Stimulated activated CD8-positive, alpha-beta memory T cell treated with anti-CD3 and anti-CD28 coated beads, Interleukin-7, amount 100 ng/mL, for 24 hours (primary cell): ENCODE data around the gene ERG.

Experiments used
- DNase-seq: peaks from one replicate; pipeline ENCODE4 v3.0.0-alpha.2; 2020; ENCODE audit warnings: low read depth

ERG gene

GRCh38 chr21:38433471-38433870, 64.8 kb downstream of the ERG start:
- DNase-seq = no peak

GRCh38 chr21:38430401-38430984, 67.8 kb downstream of the ERG start:
- DNase-seq = no peak

GRCh38 chr21:38429011-38429410, 69.3 kb downstream of the ERG start:
- no peak for DNase-seq

GRCh38 chr21:38428211-38428610, 70.1 kb downstream of the ERG start:
- no peak for DNase-seq

- DNase-seq = no peak
Observed at GRCh38 chr21:38424305-38425019, 73.8 kb downstream of the ERG start.

- no peak for DNase-seq
Observed at GRCh38 chr21:38422082-38422481, 76.2 kb downstream of the ERG start.

- no peak for DNase-seq
Observed at GRCh38 chr21:38420140-38420539, 78.1 kb downstream of the ERG start.

GRCh38 chr21:38417726-38418125, 80.6 kb downstream of the ERG start:
- DNase-seq = no peak

- no peak for DNase-seq
Observed at GRCh38 chr21:38416791-38417190, 81.5 kb downstream of the ERG start.

- DNase-seq = no peak
Observed at GRCh38 chr21:38413958-38414548, 84.2 kb downstream of the ERG start.

GRCh38 chr21:38410466-38410865, 87.8 kb downstream of the ERG start:
- no peak for DNase-seq

GRCh38 chr21:38409907-38410306, 88.4 kb downstream of the ERG start:
- no peak for DNase-seq

- no peak for DNase-seq
Observed at GRCh38 chr21:38404177-38404576, 94.1 kb downstream of the ERG start.

GRCh38 chr21:38402795-38403194, 95.5 kb downstream of the ERG start:
- no peak for DNase-seq

GRCh38 chr21:38402291-38402690, 96.0 kb downstream of the ERG start:
- no peak for DNase-seq

- DNase-seq = no peak
Observed at GRCh38 chr21:38401191-38401926, 96.9 kb downstream of the ERG start.

GRCh38 chr21:38400195-38400919, 97.9 kb downstream of the ERG start:
- DNase-seq = no peak

- no peak for DNase-seq
Observed at GRCh38 chr21:38399103-38399502, 99.2 kb downstream of the ERG start.

GRCh38 chr21:38396325-38396724, 102.0 kb downstream of the ERG start:
- DNase-seq = no peak

- DNase-seq = no peak
Observed at GRCh38 chr21:38395581-38395980, 102.7 kb downstream of the ERG start.

GRCh38 chr21:38392661-38393060, 105.6 kb downstream of the ERG start:
- DNase-seq = no peak

GRCh38 chr21:38389896-38390295, 108.4 kb downstream of the ERG start:
- no peak for DNase-seq
